GM19328 (cell line): Measurements from ENCODE around the gene SLC19A2.

Experiments
- ATAC-seq: cut with Tn5 transposase; IDR thresholded peaks from one replicate; pipeline ENCODE4 v1.9.1; 2021; ENCODE audit warnings: mild to moderate bottlenecking, moderate library complexity; ENCODE audit not compliant: unreplicated experiment

Gene SLC19A2

GRCh38 chr1:169414952-169415351 is 70.8 kb downstream of the SLC19A2 start:
- ATAC-seq = no peak
